Measurements from ENCODE around the gene REPIN1.

DNA sequence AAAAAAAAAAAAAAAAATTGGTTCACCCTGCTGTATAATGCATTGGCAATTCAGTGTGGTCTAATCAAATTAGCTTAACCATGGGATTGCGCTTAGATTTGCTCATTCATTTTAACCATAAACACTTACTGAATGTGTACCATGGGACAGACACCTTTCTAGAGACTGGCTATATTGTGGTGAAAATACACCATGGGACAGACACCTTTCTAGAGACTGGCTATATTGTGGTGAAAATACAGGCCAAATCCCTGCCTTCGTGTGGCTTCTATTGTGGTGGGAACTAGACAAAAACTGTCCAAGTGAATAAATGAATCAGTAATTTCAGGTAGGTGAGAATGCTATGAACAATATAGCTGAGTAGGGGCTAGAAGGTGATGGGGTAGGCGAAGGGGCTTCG is 10.2 kb upstream of the REPIN1 start:
- TF ChIP-seq CTCF (IDR thresholded peaks at IDR 0.05; ENCODE audit: insufficient read depth, low read length): no peak
- TF ChIP-seq SPI1 (IDR thresholded peaks at IDR 0.05; ENCODE audit: borderline replicate concordance, low read depth): no peak
- no peak for TF ChIP-seq GABPA (IDR thresholded peaks at IDR 0.05; ENCODE audit: low read depth)
- TF ChIP-seq POLR2AphosphoS5 (IDR thresholded peaks at IDR 0.05; ENCODE audit: low read depth): no peak

Data from HL-60 (cell line).